ENCODE results near the gene TLR1. TPM values are rescaled to one million over a fixed set of nuclear protein-coding genes. Genes with fewer than 3 reads are reported as not detected.

The TLR1 gene
- 0.59 and 0.60 TPM in 2 replicates for total RNA-seq

GRCh38 chr4:38804654-38805295 is at the start of gene TLR1:
Gene TLR1, minus strand, starts transcription at chr4:38804791. Its CDS starts 5,960 bp downstream, at chr4:38798831.

GRCh38 chr4:38782452-38783108 is 22.0 kb downstream of the TLR1 start, which contains the start of gene TLR10:
Gene TLR10, minus strand, starts transcription at chr4:38782990. Its CDS starts 7,400 bp downstream, at chr4:38775590.

Other genes starting within 250 kb of the TLR1 start
- 17.8 and 22.6 TPM in 2 replicates for gene KLF3, start 140.6 kb downstream of the TLR1 start, total RNA-seq
- not detected in 2 replicates for gene TLR10, start 21.8 kb downstream of the TLR1 start, total RNA-seq
- 1.8 and 3.2 TPM in 2 replicates for gene TLR6, start 52.0 kb upstream of the TLR1 start, total RNA-seq
- gene FAM114A1, start 63.0 kb upstream of the TLR1 start, total RNA-seq: 437 and 526 TPM in 2 replicates
- 2.1 and 6.5 TPM in 2 replicates for gene TMEM156, start 227.6 kb upstream of the TLR1 start, total RNA-seq